Muscle of leg (tissue), 16 donors: Measurements from ENCODE around the gene N4BP2. TPM values are rescaled to one million over a fixed set of nuclear protein-coding genes. Genes with fewer than 3 reads are reported as not detected.
"Not testable (repeated sequence)": the region's sequence is repeated elsewhere in the genome, so short reads cannot be mapped to it uniquely, and the experiment has no call there.

ENCODE experiments used
- DNase-seq: peaks from one replicate; pipeline ENCODE4 v3.0.0; 2013
- H3K27ac ChIP-seq: one replicate; pipeline ENCODE4 v1.5.1; 2013; ENCODE audit warnings: mild to moderate bottlenecking, low read length, control low read depth
- H3K27me3 ChIP-seq: one replicate; pipeline ENCODE4 v1.6.1; 2013; ENCODE audit warnings: low read length; ENCODE audit not compliant: control insufficient read depth, insufficient read depth
- H3K36me3 ChIP-seq: one replicate; pipeline ENCODE4 v1.6.1; 2013; ENCODE audit warnings: low read length; ENCODE audit not compliant: control insufficient read depth, insufficient read depth
- H3K4me1 ChIP-seq: one replicate; pipeline ENCODE4 v1.6.1; 2013; ENCODE audit warnings: low read length; ENCODE audit not compliant: control insufficient read depth, insufficient read depth
- H3K4me3 ChIP-seq: one replicate; pipeline ENCODE4 v1.5.1; 2013; ENCODE audit warnings: low read length, control low read depth
- H3K9me3 ChIP-seq: replicated peaks from 2 replicates; pipeline ENCODE4 v1.6.1; 2013; ENCODE audit warnings: low read depth, low read length; ENCODE audit not compliant: control insufficient read depth
- WGBS: methylation state at CpG from one replicate; pipeline ENCODE4 v1.1.5; 2013; ENCODE audit warnings: missing lambda C conversion rate; ENCODE audit not compliant: insufficient coverage; 5-methylcytosine and 5-hydroxymethylcytosine counted together
- long read RNA-seq, 11 donors: transcript quantifications; one replicate each; lab custom pipeline, GENCODE V29; 2026
- polyA plus RNA-seq, 8 donors: library from polyadenylated mRNA; unstranded; fragments of 120-200 nt; gene quantifications; one replicate each; pipeline versions ENCODE4 v1.2.1 to v1.2.3, GENCODE V29; 2013; ENCODE audit warnings: inconsistent platforms in 1 of 8, low replicate concordance in 1 of 8; ENCODE audit not compliant: insufficient read length in 8 of 8, insufficient read depth in 1 of 8
- total RNA-seq: library from RNA; stranded (reverse); fragments of 120-200 nt; gene quantifications from one replicate; pipeline ENCODE4 v1.2.4, GENCODE V29; 2013

The N4BP2 gene
- total RNA-seq (18.9 TPM), polyA plus RNA-seq (10 to 100 TPM in 7 of 8 donors, 1 to 10 TPM in 1; 6.0 to 16.9 (median 12.2) TPM)
- long read RNA-seq, donor 1 = 0 reads
- long read RNA-seq, donor 2 = 0 reads
- long read RNA-seq, donor 3 = 0 reads
- long read RNA-seq, donor 4 = 0 reads
- long read RNA-seq, donor 5 = 0 reads
- long read RNA-seq, donor 6 = 0 reads
- long read RNA-seq, donor 7 = 0 reads
- long read RNA-seq, donor 8 = 0 reads
- long read RNA-seq, donor 9 = 0 reads
- long read RNA-seq, donor 10 = 0 reads
- long read RNA-seq, donor 11 = 0 reads

DNA sequence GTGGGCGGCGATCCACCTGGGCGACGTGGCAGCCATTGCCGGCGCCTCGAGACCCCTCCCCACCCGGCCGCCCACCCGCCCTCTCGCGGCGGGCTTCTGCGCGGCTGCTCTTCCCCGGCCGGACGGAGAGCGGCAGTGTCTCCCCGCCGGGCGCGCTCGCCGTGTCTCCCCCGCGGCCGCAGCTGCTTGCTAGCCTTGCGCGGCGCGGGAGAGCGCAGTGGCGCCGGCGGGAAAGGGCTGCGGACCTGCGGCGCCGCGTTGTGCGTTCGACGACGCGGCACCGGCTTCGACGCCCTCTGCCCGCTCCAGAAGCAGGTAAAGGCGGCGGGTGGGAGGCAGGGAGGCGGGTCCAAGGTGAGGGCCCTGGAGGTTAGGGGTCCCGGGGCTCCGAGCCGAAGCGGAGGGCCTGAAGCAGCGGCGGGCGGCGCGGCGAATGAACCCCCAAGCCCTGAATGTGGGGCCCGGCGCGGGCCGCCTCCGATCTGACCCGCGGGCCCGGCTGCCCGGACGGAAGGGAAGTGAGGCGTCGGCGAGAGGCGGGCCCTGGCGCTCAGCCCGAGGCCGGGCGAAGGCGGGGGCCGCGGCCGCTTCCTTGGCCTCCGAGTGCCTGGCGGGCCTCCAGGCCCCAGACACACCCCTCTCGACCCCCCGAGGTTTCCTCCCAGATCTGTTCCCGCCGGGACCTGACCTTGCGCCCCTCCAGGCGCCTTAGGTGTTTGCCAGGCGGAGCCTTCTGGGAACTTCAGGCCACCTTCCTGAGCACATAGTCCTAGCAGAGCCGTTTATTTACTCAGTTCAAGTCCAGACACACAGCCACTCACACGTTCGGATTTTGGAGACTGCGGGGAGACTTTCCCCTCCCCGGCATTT is at the start of gene N4BP2:
Gene N4BP2 (plus strand): TSS at position 135 of the 870 bp plus-strand sequence. CDS start 40,491 bp downstream, outside the sequence.
- under 1% methylated on average over 82 of the region's 99 CpGs for WGBS
- no peaks in the 10 kb centered on the region for H3K27me3 ChIP-seq
- peaks cover 2% of the 10 kb centered on the region for H3K4me1 ChIP-seq
- H3K9me3 ChIP-seq = no peaks in the 10 kb centered on the region
- peak; percentile 95 for DNase-seq
- H3K27ac ChIP-seq = peak within 1 kb of the TSS; percentile 99
- H3K4me3 ChIP-seq = peak within 1 kb of the TSS; percentile 91
- H3K36me3 ChIP-seq = peaks cover 7% of the 10 kb centered on the region

DNA sequence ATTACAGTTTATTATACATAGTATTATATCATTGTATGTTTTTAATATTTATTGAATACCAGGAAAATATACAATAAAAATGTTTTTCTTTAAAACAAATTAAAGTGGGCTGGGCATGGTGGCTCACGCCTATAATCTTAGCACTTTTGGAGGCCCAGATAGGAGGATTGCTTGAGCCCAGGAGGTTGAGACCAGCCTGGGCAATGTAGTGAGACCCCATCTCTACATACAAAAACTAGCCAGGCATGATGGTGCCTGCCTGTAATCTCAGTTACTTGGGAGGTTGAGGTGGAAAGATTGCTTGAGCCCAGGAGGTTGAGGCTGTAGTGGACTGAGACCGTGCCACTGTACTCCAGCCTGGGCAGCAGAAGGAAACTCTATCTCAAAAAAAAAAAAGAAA is 40.6 kb upstream of the N4BP2 start:
- H3K4me3 ChIP-seq = no peak overlapping the region
- H3K27me3 ChIP-seq = no peaks in the 10 kb centered on the region
- no peaks in the 10 kb centered on the region for H3K36me3 ChIP-seq
- H3K4me1 ChIP-seq = no peaks in the 10 kb centered on the region
- no CpG with 5 or more reads among the region's 2 CpGs for WGBS
- no peak for DNase-seq
- no peak overlapping the region for H3K27ac ChIP-seq
- H3K9me3 ChIP-seq = no peaks in the 10 kb centered on the region

- no peaks in the 10 kb centered on the region for H3K27me3 ChIP-seq
- no peaks in the 10 kb centered on the region for H3K36me3 ChIP-seq
- 90% methylated on average over 15 of the region's 15 CpGs for WGBS
- H3K9me3 ChIP-seq = no peaks in the 10 kb centered on the region
- H3K4me3 ChIP-seq = no peak overlapping the region
- H3K27ac ChIP-seq = no peak overlapping the region
- no peak for DNase-seq
- no peaks in the 10 kb centered on the region for H3K4me1 ChIP-seq
Observed at GRCh38 chr4:40020221-40020620, 36.4 kb upstream of the N4BP2 start.

GRCh38 chr4:40021116-40021515 is 35.5 kb upstream of the N4BP2 start:
- H3K36me3 ChIP-seq, DNase-seq, H3K4me1 ChIP-seq, H3K4me3 ChIP-seq, H3K27me3 ChIP-seq, H3K9me3 ChIP-seq, H3K27ac ChIP-seq: not testable (repeated sequence)
- WGBS = 96% methylated on average over 5 of the region's 7 CpGs

GRCh38 chr4:40024049-40024448 is 32.6 kb upstream of the N4BP2 start:
- H3K36me3 ChIP-seq, H3K4me1 ChIP-seq, DNase-seq, H3K27ac ChIP-seq, H3K4me3 ChIP-seq, H3K27me3 ChIP-seq, H3K9me3 ChIP-seq: not testable (repeated sequence)
- WGBS = 86% methylated on average over 1 of the region's 7 CpGs

DNA sequence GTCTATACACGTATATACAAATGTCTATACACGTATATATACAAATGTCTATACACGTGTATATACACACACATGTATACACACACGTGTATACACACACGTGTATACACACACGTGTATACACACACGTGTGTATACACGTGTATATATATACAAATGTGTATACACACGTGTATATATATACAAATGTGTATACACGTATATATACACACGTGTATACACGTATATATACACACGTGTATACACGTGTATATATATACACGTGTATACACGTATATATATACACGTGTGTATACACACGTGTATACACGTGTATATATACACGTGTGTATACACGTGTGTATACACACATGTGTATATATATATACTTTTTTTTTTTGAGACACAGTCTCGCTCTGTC is 23.9 kb upstream of the N4BP2 start:
- Histone ChIP-seq H3K4me3 (no peak overlapping the region), H3K9me3 (no peaks in the 10 kb centered on the region), H3K4me1 (no peaks in the 10 kb centered on the region), H3K27me3 (no peaks in the 10 kb centered on the region), H3K36me3 (no peaks in the 10 kb centered on the region), H3K27ac (no peak overlapping the region)
- DNase-seq = no peak
- WGBS = no CpG with 5 or more reads among the region's 22 CpGs

DNA sequence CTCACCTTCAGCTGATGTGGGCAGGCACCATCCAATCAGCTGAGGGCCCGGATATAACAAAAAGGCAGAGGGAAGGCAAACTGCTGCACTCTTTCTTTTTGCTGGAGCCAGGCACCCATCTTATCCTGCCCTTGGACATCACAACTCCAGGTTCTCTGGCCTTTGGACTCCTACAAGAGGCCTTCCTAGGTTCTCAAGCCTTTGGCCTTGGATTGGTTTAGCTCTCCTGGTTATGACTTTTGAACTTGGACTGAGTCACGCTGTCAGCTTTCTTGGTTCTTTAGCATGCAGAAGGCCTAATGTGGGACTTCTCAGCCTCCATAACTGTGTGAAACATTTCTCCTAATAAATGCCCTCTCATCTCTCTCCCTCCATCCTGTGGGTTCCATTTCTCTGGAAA is 23.0 kb upstream of the N4BP2 start:
- no peaks in the 10 kb centered on the region for H3K36me3 ChIP-seq
- no peak overlapping the region for H3K4me3 ChIP-seq
- no peaks in the 10 kb centered on the region for H3K4me1 ChIP-seq
- H3K27ac ChIP-seq = no peak overlapping the region
- no peaks in the 10 kb centered on the region for H3K9me3 ChIP-seq
- H3K27me3 ChIP-seq = no peaks in the 10 kb centered on the region
- DNase-seq = no peak
- WGBS = 100% methylated on average over 1 of the region's 2 CpGs

- Histone ChIP-seq H3K4me1 (no peaks in the 10 kb centered on the region), H3K9me3 (no peaks in the 10 kb centered on the region), H3K4me3 (no peak overlapping the region), H3K36me3 (no peaks in the 10 kb centered on the region), H3K27ac (no peak overlapping the region), H3K27me3 (no peaks in the 10 kb centered on the region)
- 81% methylated on average over 6 of the region's 7 CpGs for WGBS
- DNase-seq = no peak
Observed at GRCh38 chr4:40038977-40039376, 17.7 kb upstream of the N4BP2 start.

- Histone ChIP-seq H3K4me1 (no peaks in the 10 kb centered on the region), H3K27ac (no peak overlapping the region), H3K4me3 (no peak overlapping the region), H3K27me3 (no peaks in the 10 kb centered on the region), H3K9me3 (no peaks in the 10 kb centered on the region), H3K36me3 (no peaks in the 10 kb centered on the region)
- no CpG with 5 or more reads among the region's 4 CpGs for WGBS
- no peak for DNase-seq
Observed at GRCh38 chr4:40040908-40041307, 15.7 kb upstream of the N4BP2 start.

DNA sequence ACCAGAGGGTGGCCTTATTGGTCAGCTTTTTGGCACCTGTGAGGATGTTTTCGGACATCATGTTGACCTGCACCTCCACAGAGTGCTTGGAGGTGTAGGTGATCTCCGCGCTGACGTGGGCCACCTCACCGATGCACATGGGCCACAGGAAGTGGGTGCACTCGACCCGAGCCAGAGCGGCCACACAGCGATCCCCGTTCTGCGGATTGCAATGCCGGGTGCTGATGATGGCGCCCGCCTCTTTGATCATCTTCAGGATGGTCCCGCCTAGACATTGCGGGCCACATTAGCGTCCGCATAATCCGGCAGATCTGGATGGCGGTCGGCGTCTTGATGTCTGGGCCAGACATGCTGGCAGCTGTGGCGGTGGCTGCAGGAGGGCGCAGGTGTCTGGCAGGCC is 12.9 kb upstream of the N4BP2 start:
- 96% methylated on average over 23 of the region's 24 CpGs for WGBS
- Histone ChIP-seq H3K4me3 (no peak overlapping the region), H3K9me3 (no peaks in the 10 kb centered on the region), H3K27ac (no peak overlapping the region), H3K4me1 (no peaks in the 10 kb centered on the region), H3K27me3 (no peaks in the 10 kb centered on the region), H3K36me3 (no peaks in the 10 kb centered on the region)
- DNase-seq = no peak
